Psoas muscle (tissue), 8 donors: ENCODE measurements around the gene DARS2. TPM values are rescaled to one million over a fixed set of nuclear protein-coding genes. Genes with fewer than 3 reads are reported as not detected.
"Not testable (repeated sequence)": the region's sequence is repeated elsewhere in the genome, so short reads cannot be mapped to it uniquely, and the experiment has no call there.

ENCODE experiments used
- ATAC-seq, 4 donors: fragments of 200-7000 bp; cut with Tn5 transposase; one replicate each; pipeline ENCODE4 v1.9.1; 2020; ENCODE audit warnings: moderate library complexity in 3 of 4, mild to moderate bottlenecking in 2 of 4
- DNase-seq, 2 donors: peaks; one replicate each; pipeline ENCODE4 v3.0.0-alpha.2; 2020
- H3K27ac ChIP-seq: fragments of 200-600 bp; one replicate; pipeline ENCODE4 v1.8.0; 2022
- H3K27me3 ChIP-seq, 3 donors: fragments of 200-600 bp in 1 of 3; one replicate each; pipeline versions ENCODE4 v1.6.1 to v1.8.0; 2013 to 2022; ENCODE audit warnings: low read length in 2 of 3, mild to moderate bottlenecking in 2 of 3, moderate library complexity in 1 of 3; ENCODE audit not compliant: insufficient read depth in 3 of 3
- H3K36me3 ChIP-seq, 2 donors: fragments of 200-600 bp in 1 of 2; one replicate each; pipeline versions ENCODE4 v1.6.1 to v1.8.0; 2013 to 2022; ENCODE audit warnings: low read depth in 1 of 2, mild to moderate bottlenecking in 1 of 2, moderate library complexity in 1 of 2; ENCODE audit not compliant: insufficient read depth in 1 of 2
- H3K4me1 ChIP-seq: fragments of 200-600 bp; one replicate; pipeline ENCODE4 v1.8.0; 2022
- H3K4me3 ChIP-seq: fragments of 200-600 bp; one replicate; pipeline ENCODE4 v1.8.0; 2022; ENCODE audit warnings: mild to moderate bottlenecking
- H3K9me3 ChIP-seq: fragments of 200-600 bp; one replicate; pipeline ENCODE4 v1.8.0; 2022
- CTCF ChIP-seq: fragments of 200-600 bp; IDR thresholded peaks from one replicate; pipeline ENCODE4 v1.8.0; 2022; ENCODE audit warnings: antibody characterized with exemption
- WGBS, 3 donors: extraction: QIAGEN DNeasy Blood & Tissue Kit; methylation state at CpG; one replicate each; pipeline versions ENCODE4 v1.1.6 to v1.1.7; 2013; 5-methylcytosine and 5-hydroxymethylcytosine counted together
- intact Hi-C, 2 donors: fragments of 100-400 bp; cut with DNase I; formaldehyde crosslinking; loops; one replicate each; pipeline versions ENCODE4 v1.11.0 to v1.14.2; 2022
- polyA plus RNA-seq, 3 donors: library from polyadenylated mRNA; stranded (reverse); fragments of 200-250 nt; gene quantifications; one replicate each; pipeline ENCODE4 v1.2.3, GENCODE V29; 2013
- total RNA-seq, 4 donors: library from RNA; stranded (reverse); fragmentation: NEBNext Ultra II Directional in 2 of 4; extraction: Animal tissue kit (Norgen Biotek cat#: 25700) in 2 of 4; gene quantifications; one replicate each; pipeline versions ENCODE4 v1.2.1 to v1.2.4, GENCODE V29; 2021 to 2023
- donor health status: healthy with polysubstance abuse.
- donor health status: DM: no; HTN: no; CAD: no; lungs with moderate emphysema.
- donor health status: Bipolar disorder and iron deficiency.
- donor health status: healthy.
- donor health status: DM: yes; HTN: yes; CAD: no.
- donor health status: DM: no; HTN: no; CAD: no.
- donor health status: DM: no; HTN: no; CAD: no.
- donor health status: DM: yes; HTN: yes; CAD: no.

Gene DARS2
- total and polyA plus RNA-seq, 7 donors: 4.5 to 14.3 (median 7.3) TPM

GRCh38 chr1:173871091-173871490 lies 46.6 kb downstream of the DARS2 start:
- TF ChIP-seq CTCF: no peak
- WGBS, 3 donors: 76 to 81% (median 78%) methylated on average over 5 of the region's 5 CpGs
- Histone ChIP-seq H3K36me3 (peaks cover 6 to 65% of the 10 kb centered on the region in 2 donors), H3K4me1 (peaks cover 15% of the 10 kb centered on the region), H3K4me3 (no peak overlapping the region), H3K9me3 (no peaks in the 10 kb centered on the region), H3K27me3 (no peaks in the 10 kb centered on the region), H3K27ac (no peak overlapping the region)
- ATAC-seq: no peak
- DNase-seq: no peak
- intact Hi-C loops: no loop called here

- Histone ChIP-seq H3K27ac (no peak overlapping the region), H3K9me3 (no peaks in the 10 kb centered on the region), H3K4me1 (peaks cover 12% of the 10 kb centered on the region), H3K36me3 (peaks cover 6 to 65% of the 10 kb centered on the region in 2 donors), H3K27me3 (no peaks in the 10 kb centered on the region), H3K4me3 (no peak overlapping the region)
- intact Hi-C loops: no loop called here
- ATAC-seq: no peak
- no peak for TF ChIP-seq CTCF
- DNase-seq: no peak
- WGBS, 3 donors: 62 to 89% (median 88%) methylated on average over 2 of the region's 2 CpGs
These were observed 47.0 kb downstream of the DARS2 start for GRCh38 chr1:173871500-173871899.

GRCh38 chr1:173876732-173877131 lies 52.3 kb downstream of the DARS2 start:
- H3K27me3 ChIP-seq: no peaks in the 10 kb centered on the region
- DNase-seq: no peak
- H3K36me3 ChIP-seq: peaks cover 4 to 74% of the 10 kb centered on the region in 2 donors
- no peaks in the 10 kb centered on the region for H3K4me1 ChIP-seq
- no peak for TF ChIP-seq CTCF
- no peak for ATAC-seq
- no peaks in the 10 kb centered on the region for H3K9me3 ChIP-seq
- no peak overlapping the region for H3K4me3 ChIP-seq
- 93 to 96% (median 94%) methylated on average over 5 of the region's 5 CpGs for WGBS, 3 donors
- intact Hi-C loops: no loop called here
- H3K27ac ChIP-seq: no peak overlapping the region

- intact Hi-C loops: no loop called here
- no peaks in the 10 kb centered on the region for H3K4me1 ChIP-seq
- H3K36me3 ChIP-seq: peaks cover 4 to 63% of the 10 kb centered on the region in 2 donors
These were observed 53.8 kb downstream of the DARS2 start for GRCh38 chr1:173878251-173878650.

GRCh38 chr1:173881117-173881516 lies 56.6 kb downstream of the DARS2 start:
- H3K27me3 ChIP-seq, H3K4me3 ChIP-seq, H3K4me1 ChIP-seq, H3K9me3 ChIP-seq, DNase-seq, ATAC-seq, intact Hi-C loops, H3K27ac ChIP-seq: not testable (repeated sequence)
- WGBS, 3 donors: 77 to 87% (median 82%) methylated on average over 4 of the region's 4 CpGs
- peaks cover 0 to 44% of the 10 kb centered on the region in 2 donors for H3K36me3 ChIP-seq

More at GRCh38 chr1:173878251-173878650, 53.8 kb downstream of the DARS2 start:
- no peak overlapping the region for H3K4me3 ChIP-seq
- no peak overlapping the region for H3K27ac ChIP-seq
- DNase-seq (no peak), ATAC-seq (no peak)
- no peaks in the 10 kb centered on the region for H3K9me3 ChIP-seq
- no peaks in the 10 kb centered on the region for H3K27me3 ChIP-seq
- TF ChIP-seq CTCF: no peak
